OCI-LY7 (cell line): Measurements from ENCODE around the gene PLA2G4A.

ENCODE experiments used
- EZH2phosphoT487 ChIP-seq: fragments of 200-600 bp; sonication (generic); IDR thresholded peaks from 2 replicates; pipeline ENCODE4 v1.6.1; 2018; ENCODE audit warnings: low read depth, borderline replicate concordance, mild to moderate bottlenecking, mixed run types, antibody characterized with exemption, low read length, moderate library complexity, mixed read lengths
- TF ChIP-seq, protein P1 (sequence below): fragments of 200-600 bp; sonication (generic); conservative IDR thresholded peaks from 2 replicates; pipeline ENCODE4 v1.5.1; 2014; ENCODE audit warnings: mild to moderate bottlenecking, antibody characterized with exemption, low read length, moderate library complexity, mixed read lengths

DNA sequence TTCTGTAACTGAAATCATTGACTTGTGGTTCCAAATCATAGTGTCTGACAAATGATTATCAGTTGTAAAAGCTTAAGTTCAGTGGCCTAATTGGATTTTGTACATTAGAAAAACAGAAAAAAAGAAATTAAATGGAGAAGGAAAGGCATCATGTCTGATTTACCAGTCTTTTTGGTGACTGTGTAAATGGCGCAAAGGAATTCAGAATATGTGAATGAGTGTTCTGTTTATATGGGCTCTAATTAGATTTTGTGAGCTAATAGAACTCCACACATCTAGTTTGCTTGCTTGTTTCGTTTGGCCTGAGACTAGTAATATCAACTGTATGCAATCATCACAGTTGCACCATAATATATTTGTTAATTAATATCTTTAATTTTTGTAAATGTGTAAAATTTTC, 151.7 kb downstream of the PLA2G4A start:
- TF ChIP-seq, protein P1, sequence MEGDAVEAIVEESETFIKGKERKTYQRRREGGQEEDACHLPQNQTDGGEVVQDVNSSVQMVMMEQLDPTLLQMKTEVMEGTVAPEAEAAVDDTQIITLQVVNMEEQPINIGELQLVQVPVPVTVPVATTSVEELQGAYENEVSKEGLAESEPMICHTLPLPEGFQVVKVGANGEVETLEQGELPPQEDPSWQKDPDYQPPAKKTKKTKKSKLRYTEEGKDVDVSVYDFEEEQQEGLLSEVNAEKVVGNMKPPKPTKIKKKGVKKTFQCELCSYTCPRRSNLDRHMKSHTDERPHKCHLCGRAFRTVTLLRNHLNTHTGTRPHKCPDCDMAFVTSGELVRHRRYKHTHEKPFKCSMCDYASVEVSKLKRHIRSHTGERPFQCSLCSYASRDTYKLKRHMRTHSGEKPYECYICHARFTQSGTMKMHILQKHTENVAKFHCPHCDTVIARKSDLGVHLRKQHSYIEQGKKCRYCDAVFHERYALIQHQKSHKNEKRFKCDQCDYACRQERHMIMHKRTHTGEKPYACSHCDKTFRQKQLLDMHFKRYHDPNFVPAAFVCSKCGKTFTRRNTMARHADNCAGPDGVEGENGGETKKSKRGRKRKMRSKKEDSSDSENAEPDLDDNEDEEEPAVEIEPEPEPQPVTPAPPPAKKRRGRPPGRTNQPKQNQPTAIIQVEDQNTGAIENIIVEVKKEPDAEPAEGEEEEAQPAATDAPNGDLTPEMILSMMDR, result no peak
- TF ChIP-seq EZH2phosphoT487, result no peak
